ENCODE measurements around the gene CEP44.
A peak's percentile ranks its signal among the peaks of the same experiment; 100 is the strongest.
"Not testable (repeated sequence)": the region's sequence is repeated elsewhere in the genome, so short reads cannot be mapped to it uniquely, and the experiment has no call there.

CEP44 gene

GRCh38 chr4:174292473-174292872 lies 8.8 kb downstream of the CEP44 start:
- H3K27ac Mint-ChIP-seq = no peak overlapping the region
- H3K36me3 Mint-ChIP-seq = peaks cover 26% of the 10 kb centered on the region
- H3K27me3 Mint-ChIP-seq = no peaks in the 10 kb centered on the region
- no peak overlapping the region for H3K4me3 Mint-ChIP-seq
- H3K9me3 Mint-ChIP-seq (ENCODE audit: low read depth) = peaks cover 9% of the 10 kb centered on the region
- peaks cover 16% of the 10 kb centered on the region for H3K4me1 Mint-ChIP-seq (ENCODE audit: low read depth)

GRCh38 chr4:174294641-174295040 lies 10.9 kb downstream of the CEP44 start:
- H3K9me3 Mint-ChIP-seq (ENCODE audit: low read depth); H3K27ac Mint-ChIP-seq; H3K4me1 Mint-ChIP-seq (ENCODE audit: low read depth); H3K27me3 Mint-ChIP-seq; H3K4me3 Mint-ChIP-seq: not testable (repeated sequence)
- peaks cover 24% of the 10 kb centered on the region for H3K36me3 Mint-ChIP-seq

GRCh38 chr4:174295142-174295541 lies 11.4 kb downstream of the CEP44 start:
- not testable (repeated sequence) for H3K9me3 Mint-ChIP-seq (ENCODE audit: low read depth)
- peaks cover 28% of the 10 kb centered on the region for H3K36me3 Mint-ChIP-seq

GRCh38 chr4:174303687-174304086 lies 20.0 kb downstream of the CEP44 start:
- Mint-ChIP-seq H3K27ac (no peak overlapping the region), H3K27me3 (no peaks in the 10 kb centered on the region), H3K36me3 (peaks cover 29% of the 10 kb centered on the region), H3K4me1 (ENCODE audit: low read depth) (peaks cover 4% of the 10 kb centered on the region), H3K9me3 (ENCODE audit: low read depth) (no peaks in the 10 kb centered on the region), H3K4me3 (no peak overlapping the region)

More at GRCh38 chr4:174295142-174295541, 11.4 kb downstream of the CEP44 start:
- H3K27me3 Mint-ChIP-seq; H3K4me1 Mint-ChIP-seq (ENCODE audit: low read depth); H3K4me3 Mint-ChIP-seq; H3K27ac Mint-ChIP-seq: not testable (repeated sequence)

GRCh38 chr4:174304664-174305063 lies 21.0 kb downstream of the CEP44 start:
- no peak overlapping the region for H3K27ac Mint-ChIP-seq
- H3K9me3 Mint-ChIP-seq (ENCODE audit: low read depth) = no peaks in the 10 kb centered on the region
- H3K4me1 Mint-ChIP-seq (ENCODE audit: low read depth) = peaks cover 4% of the 10 kb centered on the region
- no peak overlapping the region for H3K4me3 Mint-ChIP-seq
- H3K36me3 Mint-ChIP-seq = peaks cover 28% of the 10 kb centered on the region
- no peaks in the 10 kb centered on the region for H3K27me3 Mint-ChIP-seq

GRCh38 chr4:174305961-174306360 lies 22.2 kb downstream of the CEP44 start:
- no peaks in the 10 kb centered on the region for H3K9me3 Mint-ChIP-seq (ENCODE audit: low read depth)
- no peak overlapping the region for H3K4me3 Mint-ChIP-seq
- no peaks in the 10 kb centered on the region for H3K4me1 Mint-ChIP-seq (ENCODE audit: low read depth)
- peaks cover 19% of the 10 kb centered on the region for H3K36me3 Mint-ChIP-seq
- H3K27ac Mint-ChIP-seq = no peak overlapping the region
- no peaks in the 10 kb centered on the region for H3K27me3 Mint-ChIP-seq

- Mint-ChIP-seq H3K36me3 (peaks cover 16% of the 10 kb centered on the region), H3K27me3 (no peaks in the 10 kb centered on the region), H3K4me1 (ENCODE audit: low read depth) (peaks cover 2% of the 10 kb centered on the region), H3K27ac (no peak overlapping the region), H3K4me3 (no peak overlapping the region), H3K9me3 (ENCODE audit: low read depth) (no peaks in the 10 kb centered on the region)
Measured at GRCh38 chr4:174307694-174308093, 24.0 kb downstream of the CEP44 start.

GRCh38 chr4:174312993-174313392 lies 29.3 kb downstream of the CEP44 start:
- no peak overlapping the region for H3K4me3 Mint-ChIP-seq
- no peaks in the 10 kb centered on the region for H3K27me3 Mint-ChIP-seq
- H3K27ac Mint-ChIP-seq = no peak overlapping the region
- H3K36me3 Mint-ChIP-seq = peaks cover 9% of the 10 kb centered on the region
- peaks cover 5% of the 10 kb centered on the region for H3K4me1 Mint-ChIP-seq (ENCODE audit: low read depth)
- H3K9me3 Mint-ChIP-seq (ENCODE audit: low read depth) = no peaks in the 10 kb centered on the region

GRCh38 chr4:174314274-174314673 lies 30.6 kb downstream of the CEP44 start:
- peaks cover 5% of the 10 kb centered on the region for H3K4me1 Mint-ChIP-seq (ENCODE audit: low read depth)
- no peak overlapping the region for H3K27ac Mint-ChIP-seq
- no peaks in the 10 kb centered on the region for H3K27me3 Mint-ChIP-seq
- H3K36me3 Mint-ChIP-seq = peaks cover 9% of the 10 kb centered on the region
- H3K4me3 Mint-ChIP-seq = no peak overlapping the region
- H3K9me3 Mint-ChIP-seq (ENCODE audit: low read depth) = no peaks in the 10 kb centered on the region

GRCh38 chr4:174314770-174315169 lies 31.1 kb downstream of the CEP44 start:
- peak overlapping the region; percentile 34 for H3K27ac Mint-ChIP-seq
- H3K9me3 Mint-ChIP-seq (ENCODE audit: low read depth) = no peaks in the 10 kb centered on the region
- H3K4me1 Mint-ChIP-seq (ENCODE audit: low read depth) = peaks cover 5% of the 10 kb centered on the region
- H3K27me3 Mint-ChIP-seq = no peaks in the 10 kb centered on the region
- H3K36me3 Mint-ChIP-seq = peaks cover 9% of the 10 kb centered on the region
- no peak overlapping the region for H3K4me3 Mint-ChIP-seq

GRCh38 chr4:174316546-174316945 lies 32.8 kb downstream of the CEP44 start:
- Mint-ChIP-seq H3K27me3 (no peaks in the 10 kb centered on the region), H3K4me1 (ENCODE audit: low read depth) (peaks cover 5% of the 10 kb centered on the region), H3K36me3 (peaks cover 9% of the 10 kb centered on the region), H3K9me3 (ENCODE audit: low read depth) (no peaks in the 10 kb centered on the region), H3K4me3 (no peak overlapping the region), H3K27ac (no peak overlapping the region)

GRCh38 chr4:174316954-174317353 lies 33.2 kb downstream of the CEP44 start:
- Mint-ChIP-seq H3K4me1 (ENCODE audit: low read depth) (peaks cover 5% of the 10 kb centered on the region), H3K36me3 (peaks cover 9% of the 10 kb centered on the region), H3K4me3 (no peak overlapping the region), H3K27me3 (no peaks in the 10 kb centered on the region), H3K27ac (no peak overlapping the region), H3K9me3 (ENCODE audit: low read depth) (no peaks in the 10 kb centered on the region)

- Mint-ChIP-seq H3K4me3 (no peak overlapping the region), H3K9me3 (ENCODE audit: low read depth) (no peaks in the 10 kb centered on the region), H3K27ac (no peak overlapping the region), H3K27me3 (no peaks in the 10 kb centered on the region), H3K36me3 (peaks cover 7% of the 10 kb centered on the region), H3K4me1 (ENCODE audit: low read depth) (peaks cover 5% of the 10 kb centered on the region)
Measured at GRCh38 chr4:174317531-174317930, 33.8 kb downstream of the CEP44 start.

- H3K36me3 Mint-ChIP-seq = peaks cover 2% of the 10 kb centered on the region
- no peaks in the 10 kb centered on the region for H3K27me3 Mint-ChIP-seq
- no peak overlapping the region for H3K4me3 Mint-ChIP-seq
- H3K4me1 Mint-ChIP-seq (ENCODE audit: low read depth) = no peaks in the 10 kb centered on the region
- no peak overlapping the region for H3K27ac Mint-ChIP-seq
- no peaks in the 10 kb centered on the region for H3K9me3 Mint-ChIP-seq (ENCODE audit: low read depth)
Measured at GRCh38 chr4:174318829-174319764, 35.4 kb downstream of the CEP44 start.

GRCh38 chr4:174320494-174321199 lies 36.9 kb downstream of the CEP44 start:
- H3K9me3 Mint-ChIP-seq (ENCODE audit: low read depth) = no peaks in the 10 kb centered on the region
- H3K27me3 Mint-ChIP-seq = no peaks in the 10 kb centered on the region
- H3K27ac Mint-ChIP-seq = no peak overlapping the region
- no peak overlapping the region for H3K4me3 Mint-ChIP-seq
- no peaks in the 10 kb centered on the region for H3K4me1 Mint-ChIP-seq (ENCODE audit: low read depth)
- peaks cover 2% of the 10 kb centered on the region for H3K36me3 Mint-ChIP-seq

Measured in activated naive CD8-positive, alpha-beta T cell (primary cell).